NCI-H1694 treated with DMSO at 0.1 percent for 48 hours (cell line): ENCODE measurements around the gene SCAMP3.
A peak's percentile ranks its signal among the peaks of the same experiment; 100 is the strongest.
"Not testable (repeated sequence)": the region's sequence is repeated elsewhere in the genome, so short reads cannot be mapped to it uniquely, and the experiment has no call there.

ENCODE experiments used
- DNase-seq: peaks from one replicate; lab custom pipeline; 2025; lab: John Stamatoyannopoulos, UW

Gene SCAMP3

GRCh38 chr1:155254714-155255242, 7.4 kb downstream of the SCAMP3 start:
- no peak for DNase-seq

DNA sequence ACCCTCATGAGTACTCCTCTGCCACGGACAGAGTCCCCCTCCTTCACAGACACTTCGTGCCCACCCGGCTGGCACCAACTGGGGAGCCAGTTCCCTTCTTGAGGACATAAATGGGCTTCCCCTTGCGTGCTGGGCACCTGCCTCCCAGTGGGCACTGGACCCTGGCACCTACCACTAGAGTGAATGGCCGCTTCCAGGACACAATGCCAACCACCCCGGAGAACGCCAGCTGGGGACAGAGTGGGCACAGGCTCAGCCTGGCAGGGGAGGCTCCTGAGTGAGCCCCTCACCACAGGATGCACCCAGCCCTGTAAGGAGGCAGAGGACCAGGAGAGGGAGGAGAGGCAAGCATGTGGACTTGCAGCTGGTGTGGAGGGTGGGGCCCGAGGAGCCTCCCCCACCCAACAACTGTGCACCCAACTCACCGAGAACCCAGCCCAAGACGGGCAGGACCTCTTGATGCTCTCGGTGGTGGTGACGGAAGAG, 7.9 kb downstream of the SCAMP3 start:
- no peak for DNase-seq

DNA sequence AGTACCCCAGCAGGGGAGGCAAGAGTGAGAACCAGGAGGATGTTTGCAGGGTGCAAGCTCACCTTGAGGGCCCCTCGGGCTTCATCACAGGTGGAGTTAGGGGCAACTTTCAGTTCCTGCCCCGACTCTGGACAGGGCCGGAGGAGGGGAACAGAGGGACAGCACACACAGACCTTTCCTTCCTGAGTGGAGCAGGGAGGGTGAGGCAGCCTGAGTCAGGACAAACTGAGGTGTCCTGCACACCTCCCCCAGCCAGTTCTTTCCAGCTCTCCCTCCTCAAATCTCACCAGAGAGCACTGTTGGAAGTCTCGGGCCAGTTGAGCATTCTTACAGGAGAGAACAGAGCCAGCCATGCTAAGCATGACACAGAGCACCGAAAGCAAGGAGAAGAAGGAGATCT, 8.4 kb downstream of the SCAMP3 start:
- DNase-seq = no peak

GRCh38 chr1:155253208-155253607, 9.0 kb downstream of the SCAMP3 start:
- no peak for DNase-seq

GRCh38 chr1:155251566-155251965, 10.6 kb downstream of the SCAMP3 start:
- no peak for DNase-seq

DNA sequence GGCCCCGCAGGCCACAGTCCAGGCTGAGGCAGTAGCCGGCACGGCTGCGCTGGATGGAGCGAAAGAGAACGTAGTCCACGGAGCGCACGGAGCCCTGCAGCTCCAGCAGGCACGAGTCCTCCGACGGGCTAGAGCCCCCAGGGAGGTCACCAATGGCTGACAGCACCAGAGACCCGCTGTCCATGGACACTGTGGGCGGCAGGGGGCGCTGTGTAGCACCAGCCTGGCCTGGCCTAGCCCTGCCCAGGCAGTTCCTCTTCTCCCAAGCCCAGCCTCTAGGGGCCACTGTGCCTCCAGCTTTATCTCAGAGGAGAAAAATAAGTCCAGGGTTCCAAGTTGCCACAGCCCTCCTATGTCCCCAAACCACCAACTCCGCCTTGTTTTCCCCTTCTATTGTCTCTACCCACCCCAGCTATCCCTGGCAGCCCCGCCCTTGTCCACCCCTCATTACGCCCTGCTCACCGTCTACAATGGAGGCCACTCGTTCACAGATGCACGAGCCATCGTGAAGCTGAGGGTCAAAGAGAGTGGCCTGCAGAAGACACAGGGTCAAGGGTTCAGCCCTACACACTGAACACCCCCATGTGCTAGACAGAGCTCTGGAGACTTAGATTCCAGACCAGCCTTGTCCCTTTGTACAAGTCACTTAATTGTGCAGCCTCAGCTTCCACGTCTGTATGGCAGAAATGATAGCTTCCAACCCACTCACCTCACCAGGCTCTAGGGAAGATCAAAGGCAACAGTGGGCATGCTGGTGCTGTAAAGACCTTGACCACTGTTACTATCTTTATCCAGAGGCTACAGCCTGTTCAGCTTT, 11.3 kb downstream of the SCAMP3 start:
- peak; percentile 99 for DNase-seq

DNA sequence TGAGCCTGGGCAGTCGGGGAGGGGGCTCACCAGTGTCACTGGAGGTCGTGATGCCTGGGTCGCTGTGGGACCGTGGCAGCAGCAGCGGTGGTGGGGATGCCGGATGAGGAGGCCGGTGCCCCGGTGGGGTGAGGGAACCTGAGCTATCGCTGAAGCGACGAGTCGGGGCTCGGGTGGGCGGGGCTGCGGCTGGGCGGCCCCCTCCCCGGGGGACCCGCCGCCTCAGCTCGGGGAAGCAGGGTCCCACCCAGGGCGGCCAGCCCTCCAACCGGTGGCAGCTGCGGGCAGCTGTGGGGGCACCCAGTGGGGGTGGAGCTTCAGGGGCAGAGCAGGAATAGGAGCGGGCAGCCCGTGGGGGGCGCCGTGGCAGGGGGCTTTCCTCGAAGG, 11.9 kb downstream of the SCAMP3 start:
- DNase-seq = no peak

DNA sequence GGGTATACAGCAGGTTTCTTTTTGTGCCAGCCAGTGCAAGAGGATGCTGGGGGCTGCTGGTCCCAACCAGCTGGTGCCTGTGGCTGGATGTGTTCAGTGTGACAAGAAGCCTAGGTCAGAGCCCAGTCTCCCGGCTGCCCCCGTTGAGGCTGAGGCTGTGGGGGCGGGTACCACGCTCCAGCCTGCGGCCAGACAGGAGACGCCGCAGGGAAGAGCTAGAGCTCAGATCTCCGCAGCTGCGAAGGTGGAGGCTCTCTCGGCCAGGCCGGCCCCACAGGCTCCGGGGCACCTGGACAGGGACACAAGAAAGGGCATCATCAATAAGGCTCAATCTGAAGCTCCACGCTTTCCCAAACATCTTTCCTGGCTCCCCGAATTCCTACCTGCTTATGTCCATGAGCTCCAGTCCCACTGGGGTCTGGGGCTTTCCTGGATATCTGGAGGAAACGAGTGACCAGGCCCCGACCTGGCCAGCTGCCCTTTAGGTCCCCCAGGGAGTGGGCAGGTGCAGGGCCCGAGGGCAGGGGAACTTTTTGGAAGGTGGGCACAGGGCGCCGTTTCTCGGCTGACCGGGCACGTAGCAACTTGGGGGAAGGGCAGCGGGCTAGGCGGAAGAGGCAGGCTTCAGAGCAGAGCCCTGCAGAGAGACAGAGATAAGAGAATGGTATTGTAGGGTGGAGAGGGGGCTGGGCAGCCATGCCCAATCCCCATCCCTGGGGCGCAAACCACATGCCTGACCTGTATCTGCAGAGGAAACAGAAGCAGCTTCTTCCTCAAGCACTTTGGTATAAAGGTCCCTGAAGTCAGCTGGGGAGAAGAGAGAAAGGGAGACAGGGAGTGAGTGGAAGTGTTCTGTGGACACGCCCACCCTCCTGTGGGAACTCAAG, 14.2 kb downstream of the SCAMP3 start:
- no peak for DNase-seq

DNA sequence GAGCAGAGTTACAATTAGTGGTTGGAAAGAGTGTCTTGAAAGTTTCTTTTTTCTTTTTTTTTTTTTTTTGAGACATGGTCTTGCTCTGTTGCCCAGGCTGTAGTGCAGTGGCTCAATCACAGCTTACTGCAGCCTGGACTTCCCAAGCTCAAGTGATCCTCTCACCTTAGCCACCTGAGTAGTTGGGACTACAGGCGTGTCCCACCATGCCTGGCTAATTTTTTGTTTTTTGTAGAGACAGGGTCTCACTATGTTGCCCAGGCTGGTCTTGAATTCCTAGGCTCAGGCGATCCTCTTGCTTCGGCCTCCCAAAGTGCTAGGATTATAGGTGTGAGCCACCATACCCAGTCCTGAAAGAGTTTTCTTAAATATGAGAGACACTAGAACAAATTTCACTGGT, 15.4 kb downstream of the SCAMP3 start:
- DNase-seq = not testable (repeated sequence)

GRCh38 chr1:155245163-155245524, 17.0 kb downstream of the SCAMP3 start:
- no peak for DNase-seq

DNA sequence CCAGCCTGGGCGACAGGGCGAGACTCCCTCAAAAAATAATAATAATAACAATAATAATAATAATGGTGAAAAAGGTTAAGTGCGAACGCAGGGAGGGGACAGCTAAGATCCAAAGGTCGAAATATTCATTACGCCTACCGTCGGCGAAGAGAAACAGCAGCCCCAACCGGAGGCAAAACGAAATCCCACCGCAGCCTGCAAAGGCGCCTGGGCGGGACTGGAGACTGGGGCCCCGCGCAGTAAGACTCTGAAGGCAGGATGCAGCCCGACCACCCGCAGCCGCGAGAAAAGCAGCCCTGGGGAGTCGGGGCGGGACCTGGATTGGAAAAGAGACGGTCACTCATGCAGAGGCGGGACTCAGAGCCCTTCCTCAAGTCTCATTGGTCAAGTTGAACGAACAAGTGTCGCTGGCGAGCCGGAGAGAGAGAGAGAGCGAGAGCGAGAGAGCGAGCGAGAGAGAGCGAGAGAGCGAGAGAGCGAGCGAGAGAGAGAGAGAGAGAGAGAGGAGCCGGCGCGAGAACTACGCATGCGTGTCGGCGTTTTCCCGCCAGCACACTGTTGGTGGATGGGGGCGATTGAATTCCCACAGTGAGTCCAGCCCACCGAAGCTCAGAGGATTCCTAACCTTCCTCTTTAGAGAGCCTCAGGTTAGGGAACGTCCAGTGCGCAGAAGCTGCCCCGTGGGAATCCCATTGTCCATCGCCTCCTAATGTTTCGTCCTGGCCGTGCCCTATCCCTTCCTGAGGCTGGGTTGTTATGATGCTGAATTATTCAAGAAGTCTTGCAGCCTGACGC, 17.6 kb downstream of the SCAMP3 start:
- peak; percentile 100 for DNase-seq

GRCh38 chr1:155242805-155243358, 19.3 kb downstream of the SCAMP3 start:
- DNase-seq = no peak

DNA sequence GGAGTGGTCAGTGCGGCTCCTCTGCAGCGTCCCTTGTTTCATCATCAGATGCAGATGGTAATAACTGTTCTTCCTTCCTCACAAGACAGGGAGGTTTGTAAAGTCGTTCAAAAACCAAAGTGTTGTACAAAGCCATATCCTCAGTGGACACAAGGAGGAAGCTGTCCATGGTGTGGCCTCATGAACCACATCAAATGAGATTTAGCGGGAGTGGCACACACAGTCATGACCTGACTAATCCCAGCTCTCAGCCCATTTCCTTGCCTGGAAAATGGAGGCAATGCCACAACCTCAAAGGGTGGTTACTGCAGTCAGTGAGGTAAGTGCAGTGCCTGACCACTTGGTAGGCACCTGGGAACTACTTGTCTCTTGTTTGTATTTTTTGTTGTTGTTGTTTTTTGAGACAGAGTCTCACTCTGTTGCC, 20.3 kb downstream of the SCAMP3 start:
- no peak for DNase-seq

- peak; percentile 77 for DNase-seq
Observed at GRCh38 chr1:155241069-155241679, 21.0 kb downstream of the SCAMP3 start.

DNA sequence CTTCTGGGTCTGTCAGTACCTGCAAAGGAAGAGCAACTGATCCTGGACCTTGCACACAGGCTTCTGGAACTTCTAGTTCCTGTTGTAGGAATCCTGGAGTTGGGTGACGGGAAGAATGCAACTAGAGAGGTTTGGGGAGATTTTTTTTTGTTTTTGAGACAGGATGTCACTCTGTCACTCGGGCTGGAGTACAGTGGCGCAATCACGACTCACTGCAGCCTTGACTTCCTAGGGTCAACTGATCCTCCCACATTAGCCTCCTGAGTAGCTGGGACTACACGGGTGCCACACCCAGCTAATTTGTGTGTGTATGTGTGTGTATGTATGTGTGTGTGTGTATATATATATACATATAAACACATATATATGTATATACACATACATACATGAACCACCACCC, 25.7 kb downstream of the SCAMP3 start:
- no peak for DNase-seq

DNA sequence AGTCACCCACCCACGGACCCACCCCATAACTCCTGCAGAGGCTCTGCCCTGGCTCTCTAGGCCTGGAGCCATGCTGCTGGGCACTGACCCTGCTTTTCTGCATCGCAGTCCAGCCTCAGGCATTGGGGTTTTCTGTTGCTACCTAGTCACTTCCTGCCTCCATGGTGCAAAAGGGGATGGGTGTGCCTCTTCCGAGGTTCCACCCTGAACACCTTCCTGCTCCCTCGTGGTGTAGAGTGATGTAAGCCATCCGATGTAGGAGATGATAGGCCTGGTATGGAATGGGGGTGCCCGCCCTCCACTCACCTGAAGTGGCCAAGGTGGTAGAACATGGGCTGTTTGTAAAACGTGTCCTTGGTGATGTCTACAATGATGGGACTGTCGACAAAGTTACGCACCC, 26.8 kb downstream of the SCAMP3 start:
- not testable (repeated sequence) for DNase-seq

DNA sequence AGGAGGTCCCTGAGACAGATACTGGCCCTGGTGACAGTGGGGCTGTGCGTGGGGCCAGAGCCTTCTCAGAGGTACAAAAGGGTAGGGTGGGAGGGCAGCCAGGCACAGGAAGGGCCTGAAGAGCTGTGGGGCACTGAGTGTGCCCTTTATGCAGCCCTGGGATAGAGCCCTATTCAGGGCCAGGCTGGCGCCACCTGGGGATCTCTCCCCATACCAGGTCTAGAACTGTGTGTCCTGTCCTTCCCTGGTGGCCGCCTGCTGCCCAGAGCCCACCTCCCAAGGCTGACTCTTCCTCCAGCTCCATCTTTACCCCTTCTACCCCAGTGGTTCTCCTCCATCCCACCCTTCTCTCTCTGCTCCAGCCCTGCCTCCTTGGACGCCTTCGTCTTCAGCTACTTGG, 28.7 kb downstream of the SCAMP3 start:
- not testable (repeated sequence) for DNase-seq

DNA sequence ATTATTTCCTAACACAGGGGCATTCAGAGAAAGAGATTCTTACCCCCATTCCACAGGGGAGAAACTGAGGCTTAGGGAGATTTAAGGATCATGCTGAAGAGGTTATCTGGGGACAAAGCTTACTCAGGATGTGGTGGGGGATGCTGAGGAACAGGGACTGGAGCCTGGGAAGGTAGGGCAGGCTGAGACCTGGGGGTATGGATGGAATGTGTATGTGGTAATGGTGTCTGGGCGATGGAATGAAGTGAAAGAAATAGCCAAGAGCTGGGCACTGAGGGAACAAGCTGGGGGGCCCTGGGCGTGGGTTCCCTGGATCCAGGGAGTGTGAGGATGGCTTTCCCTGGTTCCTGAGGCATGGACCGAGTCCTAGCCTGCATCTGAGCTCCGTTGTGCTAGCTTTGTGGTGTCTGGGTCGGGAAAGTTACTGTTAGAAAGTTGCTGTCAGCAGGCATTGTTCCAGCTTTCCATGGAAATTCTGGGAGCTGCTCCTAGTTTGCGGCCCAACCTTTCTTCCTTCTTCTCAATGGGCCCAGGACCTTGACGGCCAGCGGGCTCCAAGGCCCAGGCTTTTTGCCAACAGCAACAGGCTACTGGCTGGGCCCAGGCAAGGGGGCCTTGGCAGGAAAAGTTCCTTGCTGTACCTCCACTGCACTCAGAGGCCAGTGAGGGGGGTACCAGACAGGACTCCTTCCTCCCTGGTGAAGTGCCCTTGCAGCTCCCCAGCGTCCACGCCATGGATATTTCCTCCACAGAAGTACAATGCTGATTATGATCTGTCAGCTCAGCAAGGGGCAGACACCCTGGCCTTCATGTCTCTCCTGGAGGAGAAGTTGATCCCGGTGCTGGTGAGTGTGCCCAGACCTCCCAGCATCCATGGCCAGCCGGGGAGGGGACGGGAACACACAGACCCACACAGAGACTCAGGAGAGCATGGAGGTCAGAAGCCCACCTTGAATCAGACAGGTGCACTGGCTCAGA, 29.9 kb downstream of the SCAMP3 start:
- DNase-seq = not testable (repeated sequence)

GRCh38 chr1:155231302-155231701, 30.9 kb downstream of the SCAMP3 start:
- not testable (repeated sequence) for DNase-seq

DNA sequence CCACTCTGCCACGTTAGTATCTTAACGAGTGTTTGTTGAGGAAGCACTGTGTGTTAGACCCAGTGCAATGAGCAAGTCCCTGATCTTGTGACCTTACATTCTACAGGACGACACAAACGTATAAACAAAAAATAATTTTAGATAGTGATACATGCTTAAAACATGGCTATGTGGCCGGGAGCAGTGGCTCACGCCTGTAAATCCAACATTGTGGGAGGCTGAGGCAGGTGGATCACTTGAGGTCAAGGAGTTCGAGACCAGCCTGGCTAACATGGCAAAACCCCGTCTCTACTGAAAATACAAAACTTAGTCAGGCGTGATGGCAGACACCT, 34.1 kb downstream of the SCAMP3 start:
- no peak for DNase-seq
